Fibroblast of villous mesenchyme (primary cell): ENCODE measurements around the gene ATP1A2. TPM values are rescaled to one million over a fixed set of nuclear protein-coding genes. Genes with fewer than 3 reads are reported as not detected.

Experiments used
- DNase-seq: peaks from one replicate; pipeline ENCODE4 v3.0.0-alpha.2; 2010; ENCODE audit warnings: low read depth
- H3K4me3 ChIP-seq: 2 replicates; pipeline ENCODE4 v1.5.1; 2011; ENCODE audit warnings: low read depth, mild to moderate bottlenecking, low read length
- total RNA-seq: library from RNA; depleted of rRNA; stranded (reverse); fragments of >200 nt; gene quantifications from 2 replicates; pipeline ENCODE4 v1.2.3, GENCODE V29; 2012
- TF ChIP-seq, protein P1 (sequence below): IDR thresholded peaks from 2 replicates; pipeline ENCODE4 v1.5.1; 2012; ENCODE audit warnings: low read depth, mild to moderate bottlenecking, low read length; ENCODE audit not compliant: insufficient read depth

The ATP1A2 gene
- total RNA-seq, 1 donor, result not detected

DNA sequence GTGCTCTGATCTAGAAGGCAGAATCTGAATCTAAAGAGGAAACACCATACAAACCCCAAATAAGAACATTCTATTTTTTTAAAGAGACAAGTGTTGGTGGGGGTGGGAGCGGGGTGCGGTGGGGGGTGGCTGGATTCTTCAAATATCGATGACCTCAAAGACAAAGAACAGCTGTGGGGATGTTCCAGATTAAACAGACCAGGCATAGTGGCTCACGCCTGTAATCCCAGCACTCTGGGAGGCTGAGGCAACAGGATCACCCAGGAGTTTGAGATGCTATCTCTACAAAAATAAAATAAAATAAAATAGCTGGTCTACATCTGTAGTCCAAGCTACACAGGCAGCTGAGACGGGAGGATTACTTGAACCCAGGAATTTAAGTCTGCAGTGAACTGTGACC lies 40.8 kb downstream of the ATP1A2 start:
- no peak for DNase-seq
- TF ChIP-seq, protein P1, sequence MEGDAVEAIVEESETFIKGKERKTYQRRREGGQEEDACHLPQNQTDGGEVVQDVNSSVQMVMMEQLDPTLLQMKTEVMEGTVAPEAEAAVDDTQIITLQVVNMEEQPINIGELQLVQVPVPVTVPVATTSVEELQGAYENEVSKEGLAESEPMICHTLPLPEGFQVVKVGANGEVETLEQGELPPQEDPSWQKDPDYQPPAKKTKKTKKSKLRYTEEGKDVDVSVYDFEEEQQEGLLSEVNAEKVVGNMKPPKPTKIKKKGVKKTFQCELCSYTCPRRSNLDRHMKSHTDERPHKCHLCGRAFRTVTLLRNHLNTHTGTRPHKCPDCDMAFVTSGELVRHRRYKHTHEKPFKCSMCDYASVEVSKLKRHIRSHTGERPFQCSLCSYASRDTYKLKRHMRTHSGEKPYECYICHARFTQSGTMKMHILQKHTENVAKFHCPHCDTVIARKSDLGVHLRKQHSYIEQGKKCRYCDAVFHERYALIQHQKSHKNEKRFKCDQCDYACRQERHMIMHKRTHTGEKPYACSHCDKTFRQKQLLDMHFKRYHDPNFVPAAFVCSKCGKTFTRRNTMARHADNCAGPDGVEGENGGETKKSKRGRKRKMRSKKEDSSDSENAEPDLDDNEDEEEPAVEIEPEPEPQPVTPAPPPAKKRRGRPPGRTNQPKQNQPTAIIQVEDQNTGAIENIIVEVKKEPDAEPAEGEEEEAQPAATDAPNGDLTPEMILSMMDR, result no peak
- H3K4me3 ChIP-seq, result no peak overlapping the region

DNA sequence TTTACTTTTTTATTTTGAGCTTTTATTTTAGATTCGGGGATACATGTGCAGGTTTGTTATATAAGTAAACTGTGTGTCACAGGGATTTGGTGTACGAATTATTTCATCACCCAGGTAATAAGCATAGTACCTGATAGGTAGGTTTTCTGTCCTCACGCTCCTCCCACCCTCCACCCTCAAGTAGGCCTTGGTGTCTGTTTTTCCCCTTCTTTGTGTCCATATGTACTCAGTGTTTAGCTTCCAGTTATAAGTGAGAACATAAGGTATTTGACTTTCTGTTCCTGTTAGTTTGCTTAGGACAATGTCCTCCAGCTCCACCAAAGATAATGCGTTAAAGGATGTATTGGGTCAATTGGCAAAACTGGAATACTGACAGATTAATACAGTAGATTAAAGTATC lies 41.6 kb downstream of the ATP1A2 start:
- TF ChIP-seq, protein P1, result no peak
- no peak for DNase-seq
- no peak overlapping the region for H3K4me3 ChIP-seq

DNA sequence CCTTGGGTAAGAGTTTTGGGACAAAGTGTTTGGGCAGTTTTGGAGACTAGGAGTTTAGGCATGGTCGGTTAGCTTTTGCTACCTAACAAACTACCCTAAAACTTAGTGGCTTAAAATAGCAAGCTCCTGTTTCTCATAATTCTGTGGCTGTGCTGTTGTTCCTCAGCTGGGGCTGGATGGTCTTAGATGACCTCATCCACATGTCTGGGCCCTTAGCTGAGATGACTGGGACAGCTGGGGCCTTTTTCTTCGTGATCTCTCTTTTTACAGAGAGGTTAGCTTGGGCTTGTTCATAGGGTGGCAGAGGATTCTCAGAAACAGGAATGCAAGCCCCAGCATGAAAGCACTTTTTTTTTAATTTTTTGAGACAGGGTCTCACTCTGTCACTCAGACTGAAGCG lies 42.5 kb downstream of the ATP1A2 start:
- DNase-seq, result no peak

DNA sequence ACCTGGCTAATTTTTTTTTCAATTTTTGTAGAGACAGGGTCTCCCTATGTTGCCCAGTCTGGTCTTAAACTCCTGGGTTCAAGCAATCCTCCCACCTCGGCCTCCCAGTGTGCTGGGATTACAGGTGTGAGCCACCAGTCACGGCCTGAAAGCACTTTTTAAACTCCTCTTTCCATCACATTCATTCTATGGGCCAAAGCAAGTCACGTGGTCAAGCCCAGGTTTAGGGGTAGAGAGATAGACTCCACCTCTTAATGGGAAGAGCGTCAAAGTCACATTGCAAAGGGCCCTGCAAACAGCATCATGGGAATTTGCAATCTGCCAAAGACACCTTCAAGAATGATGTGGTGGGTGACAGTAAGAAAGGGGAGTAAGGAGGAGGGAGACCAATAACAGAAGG lies 43.0 kb downstream of the ATP1A2 start:
- TF ChIP-seq, protein P1, result no peak
- no peak overlapping the region for H3K4me3 ChIP-seq
- DNase-seq, result no peak

More for the DNA sequence above, 42.5 kb downstream of the ATP1A2 start:
- TF ChIP-seq, protein P1, result no peak
- no peak overlapping the region for H3K4me3 ChIP-seq

DNA sequence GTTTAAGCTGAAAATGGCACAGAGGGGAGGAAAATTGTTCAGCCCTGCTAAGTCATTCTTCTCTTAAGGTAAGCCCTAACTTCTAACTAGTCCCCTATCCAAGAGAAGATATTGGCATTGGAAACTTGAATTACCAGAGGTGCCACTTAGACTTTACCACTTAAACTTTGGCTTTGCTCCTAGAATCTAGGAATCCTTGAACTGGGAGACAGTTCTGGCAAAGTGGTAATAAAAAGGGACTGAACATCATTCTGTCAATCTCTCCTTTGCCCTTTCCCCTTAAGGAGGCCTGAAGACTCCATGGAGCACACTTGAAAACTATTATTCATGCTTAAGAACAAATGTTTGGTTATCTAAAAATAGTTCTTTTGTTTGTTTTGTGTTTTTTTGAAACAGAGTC lies 44.3 kb downstream of the ATP1A2 start:
- no peak for DNase-seq
- no peak overlapping the region for H3K4me3 ChIP-seq
- TF ChIP-seq, protein P1, result no peak

DNA sequence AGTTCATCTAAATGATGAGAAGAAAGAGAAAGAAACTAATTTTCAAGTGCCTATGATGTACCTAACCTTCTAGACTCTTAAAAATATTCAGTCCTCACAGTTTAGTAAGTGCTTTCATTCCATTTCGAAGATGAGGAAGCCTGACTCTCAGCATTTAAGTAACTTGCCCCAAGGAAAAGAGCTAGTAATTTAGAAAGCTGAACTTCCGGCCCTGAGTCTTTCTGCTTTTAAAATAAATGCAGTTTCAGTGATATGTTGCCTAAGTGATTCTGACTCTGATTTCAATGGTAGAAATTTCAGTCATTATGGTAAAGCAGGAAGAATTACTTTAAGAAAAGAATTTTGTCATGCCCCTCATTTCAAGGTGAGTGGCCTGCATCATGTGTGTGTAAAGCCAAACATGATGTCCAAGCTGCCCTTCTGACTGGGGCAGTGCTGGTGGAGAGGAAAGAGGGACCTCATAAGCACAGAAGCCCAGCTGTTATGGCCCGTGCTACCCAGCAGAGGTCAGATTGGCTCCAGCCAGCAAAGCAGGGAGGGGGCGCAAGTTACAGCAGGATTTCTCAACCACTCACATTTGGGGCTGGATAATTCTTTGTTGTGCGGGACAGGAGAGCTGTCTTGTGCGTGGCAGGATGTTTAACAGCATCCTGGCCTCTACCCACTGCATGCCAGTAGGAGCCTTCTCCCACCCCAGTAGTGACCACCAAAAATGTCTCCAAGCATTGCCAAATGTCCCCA lies 46.6 kb downstream of the ATP1A2 start:
- TF ChIP-seq, protein P1, result peak; percentile 59
- H3K4me3 ChIP-seq, result no peak overlapping the region
- DNase-seq, result peak; percentile 27

DNA sequence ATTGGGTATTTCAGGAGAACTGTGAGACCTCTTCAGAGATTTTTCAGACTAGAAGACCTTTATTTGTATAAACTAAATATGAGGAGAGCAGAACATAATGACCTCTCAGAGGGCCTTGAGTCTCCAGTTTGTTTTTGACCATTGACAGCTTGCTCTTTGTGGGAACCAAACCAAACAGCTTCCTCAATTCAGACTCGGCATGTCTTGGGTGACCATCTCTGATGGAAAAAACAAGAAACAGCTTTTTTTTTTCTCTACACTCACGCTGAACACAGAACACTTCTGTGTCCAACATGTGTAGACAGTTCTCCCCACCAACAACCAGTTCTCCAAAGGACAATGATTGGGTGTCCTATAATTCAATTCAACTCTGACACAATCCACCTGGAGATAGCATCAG lies 47.4 kb downstream of the ATP1A2 start:
- no peak for DNase-seq
- no peak overlapping the region for H3K4me3 ChIP-seq
- TF ChIP-seq, protein P1, result no peak
